HCT116 (cell line): ENCODE results near the gene RELB. TPM values are rescaled to one million over a fixed set of nuclear protein-coding genes. Genes with fewer than 3 reads are reported as not detected.

Experiments used
- ATAC-seq: fragments of 200-7000 bp; cut with Tn5 transposase; 2 replicates; pipeline ENCODE4 v1.9.1; 2020; ENCODE audit warnings: mild to moderate bottlenecking, moderate library complexity
- BruUV-seq: library from RNA; stranded (reverse); fragments of 400-500 nt; replicated peaks from 2 replicates; lab custom pipeline; 2021; lab: Mats Ljungman, UMichigan
- CTCF ChIA-PET: fragments of 300-600 bp; sonication (Branson Sonifier 250); formaldehyde crosslinking; loops from one replicate; lab custom pipeline; 2021; ENCODE audit warnings: antibody characterized with exemption; lab: Charles Lee
- POLR2A ChIA-PET: fragments of 300-600, 350-600 bp; sonication (Branson Sonifier 250); formaldehyde crosslinking; loops from one replicate; lab custom pipeline; 2021; ENCODE audit warnings: antibody characterized with exemption; lab: Charles Lee
- RAD21 ChIA-PET, 2 experiments: fragments of 300-600 bp; sonication (Branson Sonifier 250); formaldehyde crosslinking; loops; one replicate each; lab custom pipeline; 2023; ENCODE audit warnings: low total read pairs in 2 of 2; ENCODE audit not compliant: uncharacterized antibody in 2 of 2, unreplicated experiment in 2 of 2, low non-redundant PET in 1 of 2; lab: Charles Lee
- DNase-seq: peaks from one replicate; pipeline ENCODE4 v3.0.0-alpha.2; 2010; ENCODE audit warnings: low read depth, low spot score
- H2AFZ ChIP-seq: fragments of 200-600 bp; shearing (Covaris generic), sonication (generic); 2 replicates; pipeline ENCODE4 v1.6.1; 2017; ENCODE audit warnings: low read depth, mixed run types, mixed read lengths, antibody characterized with exemption, low read length; ENCODE audit not compliant: poor library complexity, severe bottlenecking
- H3K27ac ChIP-seq: 2 replicates; pipeline ENCODE4 v1.5.1; 2012; ENCODE audit warnings: low read depth, low read length
- H3K27me3 ChIP-seq: fragments of 200-600 bp; sonication (generic); 2 replicates; pipeline ENCODE4 v1.6.1; 2016; ENCODE audit warnings: mixed run types, low read length, mixed read lengths; ENCODE audit not compliant: insufficient read depth
- H3K36me3 ChIP-seq, 2 experiments: fragments of 200-500 bp in 1 of 2; fragments of 200-600 bp in 1 of 2; sonication (Bioruptor generic) in 1 of 2; sonication (generic) in 1 of 2; 2 replicates each; pipeline versions ENCODE4 v1.5.1 to v1.6.1; 2014 to 2016; ENCODE audit warnings: low read length in 2 of 2, inconsistent platforms in 1 of 2, mixed read lengths in 1 of 2, mixed run types in 1 of 2; ENCODE audit not compliant: insufficient read depth in 2 of 2, control insufficient read depth in 1 of 2
- H3K4me1 ChIP-seq, 2 experiments: fragments of 200-600 bp in 1 of 2; sonication (generic) in 1 of 2; 2 replicates each; pipeline versions ENCODE4 v1.5.1 to v1.6.1; 2012 to 2017; ENCODE audit warnings: low read length in 2 of 2, inconsistent platforms in 1 of 2, mild to moderate bottlenecking in 1 of 2, mixed read lengths in 1 of 2, mixed run types in 1 of 2, moderate library complexity in 1 of 2; ENCODE audit not compliant: insufficient read depth in 2 of 2, control insufficient read depth in 1 of 2
- H3K4me2 ChIP-seq: fragments of 200-600 bp; sonication (generic); 2 replicates; pipeline ENCODE4 v1.6.1; 2017; ENCODE audit warnings: mixed run types, low read length, mixed read lengths
- H3K4me3 ChIP-seq, 2 experiments: fragments of 200-600 bp in 1 of 2; sonication (generic) in 1 of 2; replicated peaks in 1 of 2; 2 replicates each; pipeline ENCODE4 v1.5.1; 2011 to 2016; ENCODE audit warnings: low read length in 2 of 2, control low read depth in 1 of 2, low read depth in 1 of 2, mild to moderate bottlenecking in 1 of 2, mixed read lengths in 1 of 2, mixed run types in 1 of 2
- H3K79me2 ChIP-seq: fragments of 200-600 bp; sonication (generic); 2 replicates; pipeline ENCODE4 v1.6.1; 2017; ENCODE audit warnings: mild to moderate bottlenecking, mixed run types, low read length, moderate library complexity, mixed read lengths; ENCODE audit not compliant: insufficient read depth
- H3K9ac ChIP-seq: fragments of 200-600 bp; sonication (generic); 2 replicates; pipeline ENCODE4 v1.6.1; 2016; ENCODE audit warnings: low read length, mixed read lengths
- H3K9me2 ChIP-seq: fragments of 200-600 bp; sonication (generic), shearing (Covaris generic); 2 replicates; pipeline ENCODE4 v1.6.1; 2017; ENCODE audit warnings: mixed run types, mild to moderate bottlenecking, moderate library complexity; ENCODE audit not compliant: insufficient read depth
- H3K9me3 ChIP-seq, 2 experiments: fragments of 200-500 bp in 1 of 2; fragments of 200-600 bp in 1 of 2; sonication (Bioruptor generic) in 1 of 2; sonication (generic) in 1 of 2; 2 replicates each; pipeline ENCODE4 v1.6.1; 2014 to 2017; ENCODE audit warnings: low read length in 2 of 2, mixed read lengths in 2 of 2, inconsistent platforms in 1 of 2, low read depth in 1 of 2, mild to moderate bottlenecking in 1 of 2, mixed run types in 1 of 2, moderate library complexity in 1 of 2; ENCODE audit not compliant: control insufficient read depth in 1 of 2, insufficient read depth in 1 of 2
- H4K20me1 ChIP-seq: fragments of 200-600 bp; sonication (generic), shearing (Covaris generic); 2 replicates; pipeline ENCODE4 v1.6.1; 2017; ENCODE audit warnings: mixed run types, mild to moderate bottlenecking, moderate library complexity; ENCODE audit not compliant: insufficient read depth
- EGR1 ChIP-seq: IDR thresholded peaks from 2 replicates; pipeline ENCODE4 v1.6.1; 2012; ENCODE audit warnings: low read depth
- EZH2 ChIP-seq: fragments of 200-600 bp; sonication (generic); IDR thresholded peaks from 2 replicates; pipeline ENCODE4 v1.6.1; 2017; ENCODE audit warnings: antibody characterized with exemption, mixed run types
- EZH2phosphoT487 ChIP-seq: fragments of 200-600 bp; IDR thresholded peaks from 2 replicates; pipeline ENCODE4 v1.6.1; 2018; ENCODE audit warnings: antibody characterized with exemption, borderline replicate concordance
- RAD21 ChIP-seq: IDR thresholded peaks from 2 replicates; pipeline ENCODE4 v1.6.1; 2012; ENCODE audit warnings: low read depth, mild to moderate bottlenecking
- REST ChIP-seq: IDR thresholded peaks from 2 replicates; pipeline ENCODE4 v1.6.1; 2012; ENCODE audit warnings: low read depth
- ZNF274 ChIP-seq: fragments of 200-500 bp; sonication (Bioruptor generic); IDR thresholded peaks from 2 replicates; pipeline ENCODE4 v1.6.1; 2014; ENCODE audit warnings: mild to moderate bottlenecking, low read depth, low read length, inconsistent platforms
- intact Hi-C: fragments of 100-400 bp; cut with micrococcal nuclease; formaldehyde crosslinking; loops from 2 replicates; pipeline ENCODE4 v1.10.0; 2022
- total RNA-seq: library from RNA; stranded (reverse); gene quantifications from one replicate; pipeline ENCODE4 v1.2.1, GENCODE V29; 2021; ENCODE audit not compliant: unreplicated experiment

RELB gene
- total RNA-seq, 1 experiment from 2014 or later: 12.9 TPM

- TF ChIP-seq REST (no peak), EGR1 (no peak), EZH2phosphoT487 (no peak), EZH2 (no peak), ZNF274 (no peak)
Observed at GRCh38 chr19:45056831-45057230, 55.6 kb downstream of the RELB start (continued).

GRCh38 chr19:45057444-45057843, 56.2 kb downstream of the RELB start:
- Histone ChIP-seq H3K79me2 (peaks cover 31% of the 10 kb centered on the region), H3K9ac (no peak overlapping the region), H3K9me2 (no peaks in the 10 kb centered on the region), H3K27me3 (no peaks in the 10 kb centered on the region), H3K4me2 (no peak overlapping the region), H3K4me3 (no peak overlapping the region), H3K4me1 (no peaks in the 10 kb centered on the region), H4K20me1 (peaks cover under 1% of the 10 kb centered on the region; the same call in 1 of the 2 replicates), H2AFZ (no peak overlapping the region), H3K27ac (no peak overlapping the region), H3K36me3 (peaks cover 42 to 51% of the 10 kb centered on the region in 2 experiments; a peak in 3 of 4 replicates), H3K9me3 (no peaks in the 10 kb centered on the region)
- TF ChIP-seq RAD21: no peak
- no TSS peak for BruUV-seq
- CTCF ChIA-PET: no interaction called here
- DNase-seq (no peak), ATAC-seq (peak; percentile 11; the same call in 1 of the 2 replicates)
- POLR2A ChIA-PET: no interaction called here
- RAD21 ChIA-PET: no interaction called here
- intact Hi-C loops: loop anchor here (5.0 kb wide), 1 partner anchor 155 kb away; no protein-coding TSS in a partner anchor
